ENCODE measurements around the gene NPHP1.
A peak's percentile ranks its signal among the peaks of the same experiment; 100 is the strongest.

Gene NPHP1

GRCh38 chr2:110153416-110153815 is 51.4 kb downstream of the NPHP1 start:
- H3K4me3 ChIP-seq (ENCODE audit: low read length), result no peak overlapping the region
- DNase-seq (ENCODE audit: low read depth), result no peak
- TF ChIP-seq CTCF (conservative IDR thresholded peaks at IDR 0.05; ENCODE audit: low read depth, low read length), result no peak

- no peak overlapping the region for H3K4me3 ChIP-seq (ENCODE audit: low read length)
- DNase-seq (ENCODE audit: low read depth), result no peak
- no peak for TF ChIP-seq CTCF (conservative IDR thresholded peaks at IDR 0.05; ENCODE audit: low read depth, low read length)
Measured at GRCh38 chr2:110152943-110153342, 51.9 kb downstream of the NPHP1 start.

GRCh38 chr2:110149330-110150220 is 55.2 kb downstream of the NPHP1 start:
- no peak for TF ChIP-seq CTCF (conservative IDR thresholded peaks at IDR 0.05; ENCODE audit: low read depth, low read length)
- H3K4me3 ChIP-seq (ENCODE audit: low read length), result no peak overlapping the region
- DNase-seq (ENCODE audit: low read depth), result peak; percentile 53

- no peak for DNase-seq (ENCODE audit: low read depth)
- H3K4me3 ChIP-seq (ENCODE audit: low read length), result no peak overlapping the region
- TF ChIP-seq CTCF (conservative IDR thresholded peaks at IDR 0.05; ENCODE audit: low read depth, low read length), result no peak
Measured at GRCh38 chr2:110146945-110147332, 57.9 kb downstream of the NPHP1 start.

- no peak overlapping the region for H3K4me3 ChIP-seq (ENCODE audit: low read length)
- TF ChIP-seq CTCF (conservative IDR thresholded peaks at IDR 0.05; ENCODE audit: low read depth, low read length), result no peak
- no peak for DNase-seq (ENCODE audit: low read depth)
Measured at GRCh38 chr2:110146183-110146944, 58.4 kb downstream of the NPHP1 start.

GRCh38 chr2:110143982-110144381 is 60.8 kb downstream of the NPHP1 start:
- no peak for TF ChIP-seq CTCF (conservative IDR thresholded peaks at IDR 0.05; ENCODE audit: low read depth, low read length)
- H3K4me3 ChIP-seq (ENCODE audit: low read length), result no peak overlapping the region
- no peak for DNase-seq (ENCODE audit: low read depth)

Measured in retinal pigment epithelial cell (primary cell).